K562 (cell line): ENCODE data around the gene CD72. TPM values are rescaled to one million over a fixed set of nuclear protein-coding genes. Genes with fewer than 3 reads are reported as not detected.

Experiments
- ATAC-seq: fragments of 200-7000 bp; cut with Tn5 transposase; 3 replicates; pipeline ENCODE4 v1.9.1; 2020; ENCODE audit warnings: moderate library complexity
- BruUV-seq: library from RNA; stranded (reverse); fragments of 400-500 nt; replicated peaks from 2 replicates; lab custom pipeline; 2021; lab: Mats Ljungman, UMichigan
- CTCF ChIA-PET: fragments of 300-600 bp; formaldehyde crosslinking; extraction: SDS; loops from one replicate; lab custom pipeline; 2021; ENCODE audit warnings: low intra/inter-chr PET ratio; lab: Yijun Ruan, JAX
- POLR2A ChIA-PET: fragments of 300-600, 350-650 bp; sonication (Branson Sonifier 250); formaldehyde crosslinking; extraction: SDS; loops from one replicate; lab custom pipeline; 2021; ENCODE audit warnings: antibody characterized with exemption, inconsistent platforms; lab: Yijun Ruan, JAX
- DNase-seq, 4 experiments: peaks; one replicate each; pipeline versions ENCODE4 v3.0.0 to v3.0.0-alpha.2; 2011 to 2018; ENCODE audit warnings: low spot score in 3 of 4, mixed read lengths in 3 of 4; ENCODE audit errors: extremely low read depth in 1 of 4
- FAIRE-seq: peaks from 2 replicates; lab custom pipeline; 2011; peaks lifted over from hg19 to GRCh38; lab: Jason Lieb, UNC
- H2AFZ ChIP-seq: 2 replicates; pipeline ENCODE4 v1.6.0; 2011; ENCODE audit warnings: low read depth, low read length, control low read depth, inconsistent platforms
- H3K27ac ChIP-seq: fragments of 200-600 bp; 3 replicates; pipeline ENCODE4 v1.8.0; 2011; ENCODE audit warnings: low read depth, mild to moderate bottlenecking, control low read depth, inconsistent platforms, low read length, moderate library complexity, mixed read lengths; ENCODE audit errors: extremely low read depth
- H3K27me3 ChIP-seq, 2 experiments: fragments of 300-600 bp in 1 of 2; 2 replicates in 1 of 2; 3 replicates in 1 of 2; pipeline versions ENCODE4 v1.6.0 to v1.8.0; 2011; ENCODE audit warnings: inconsistent platforms in 2 of 2, low read length in 2 of 2, mild to moderate bottlenecking in 1 of 2, mixed read lengths in 1 of 2, moderate library complexity in 1 of 2; ENCODE audit not compliant: control insufficient read depth in 2 of 2, insufficient read depth in 2 of 2
- H3K36me3 ChIP-seq: fragments of 300-600 bp; 3 replicates; pipeline ENCODE4 v1.8.0; 2011; ENCODE audit warnings: mild to moderate bottlenecking, low read length, inconsistent platforms; ENCODE audit not compliant: control insufficient read depth, insufficient read depth
- H3K4me1 ChIP-seq, 2 experiments: fragments of 200-600 bp in 1 of 2; replicated peaks in 1 of 2; 2 replicates in 1 of 2; 3 replicates in 1 of 2; pipeline versions ENCODE4 v1.5.1 to v1.8.0; 2011; ENCODE audit warnings: inconsistent platforms in 2 of 2, low read length in 2 of 2, mild to moderate bottlenecking in 1 of 2, mixed read lengths in 1 of 2, moderate library complexity in 1 of 2; ENCODE audit not compliant: control insufficient read depth in 2 of 2, insufficient read depth in 2 of 2
- H3K4me2 ChIP-seq: 2 replicates; pipeline ENCODE4 v1.6.1; 2011; ENCODE audit warnings: low read length, control low read depth, inconsistent platforms, mixed read lengths; ENCODE audit not compliant: insufficient read depth
- H3K4me3 ChIP-seq: fragments of 200-600 bp; sonication (generic), shearing (Covaris generic); 2 replicates; pipeline ENCODE4 v1.5.1; 2016; ENCODE audit warnings: control low read depth, inconsistent platforms
- H3K79me2 ChIP-seq: fragments of 200-600 bp; 3 replicates; pipeline ENCODE4 v1.8.0; 2011; ENCODE audit warnings: low read length, inconsistent platforms; ENCODE audit not compliant: control insufficient read depth, insufficient read depth
- H3K9ac ChIP-seq, 2 experiments: 2 replicates each; pipeline versions ENCODE4 v1.6.0 to v1.6.1; 2011; ENCODE audit warnings: low read depth in 2 of 2, low read length in 2 of 2, control low read depth in 1 of 2, inconsistent platforms in 1 of 2, mild to moderate bottlenecking in 1 of 2, mixed read lengths in 1 of 2; ENCODE audit not compliant: insufficient read depth in 1 of 2
- H3K9me1 ChIP-seq: one replicate; pipeline ENCODE4 v1.6.0; 2011; ENCODE audit warnings: inconsistent platforms, mild to moderate bottlenecking, low read length, moderate library complexity; ENCODE audit not compliant: control insufficient read depth, insufficient read depth
- H3K9me3 ChIP-seq: replicated peaks from 2 replicates; pipeline ENCODE4 v1.5.1; 2011; ENCODE audit warnings: low read depth, low read length, inconsistent platforms; ENCODE audit not compliant: control insufficient read depth, insufficient read depth
- H4K20me1 ChIP-seq: replicated peaks from 2 replicates; pipeline ENCODE4 v1.6.1; 2011; ENCODE audit warnings: low read length, inconsistent platforms, mixed read lengths; ENCODE audit not compliant: control insufficient read depth, insufficient read depth
- BRD4 ChIP-seq: fragments of 200-600 bp; sonication (generic); IDR thresholded peaks from 2 replicates; pipeline ENCODE4 v1.6.1; 2017; ENCODE audit warnings: inconsistent platforms
- HNRNPH1 ChIP-seq: fragments of 200-400 bp; formaldehyde crosslinking; optimal IDR thresholded peaks from 2 replicates; pipeline ENCODE3; 2017; ENCODE audit warnings: low read depth, mild to moderate bottlenecking, low read length, moderate library complexity
- SIN3A ChIP-seq, 2 experiments: fragments of 150-350 bp in 1 of 2; IDR thresholded peaks; 2 replicates each; pipeline ENCODE4 v1.6.1; 2011 to 2016; ENCODE audit warnings: borderline replicate concordance in 2 of 2, low read depth in 2 of 2, low read length in 2 of 2, mild to moderate bottlenecking in 2 of 2, moderate library complexity in 2 of 2; ENCODE audit not compliant: control insufficient read depth in 1 of 2
- YY1 ChIP-seq, 3 experiments: IDR thresholded peaks; 2 replicates each; pipeline ENCODE4 v1.6.1; 2011; ENCODE audit warnings: low read length in 2 of 3, mild to moderate bottlenecking in 2 of 3, moderate library complexity in 2 of 3, borderline replicate concordance in 1 of 3, control low read depth in 1 of 3, low read depth in 1 of 3; ENCODE audit not compliant: insufficient read depth in 3 of 3, insufficient replicate concordance in 2 of 3, control insufficient read depth in 1 of 3, insufficient read length in 1 of 3; ENCODE audit errors: extremely low read depth in 1 of 3
- WGBS: fragments of 100-300 bp; shearing (Covaris generic); methylation state at CpG from one replicate; pipeline ENCODE4 v1.1.6; 2016; ENCODE audit warnings: low coverage, mixed read lengths; ENCODE audit not compliant: insufficient coverage; ENCODE audit errors: missing lambda C conversion rate; 5-methylcytosine and 5-hydroxymethylcytosine counted together
- in situ Hi-C: fragments of 300-500 bp; cut with MboI; formaldehyde crosslinking; loops from 4 replicates; pipeline ENCODE4 v1.15.0; 2018; ENCODE audit warnings: inconsistent platforms, mixed read lengths
- intact Hi-C: fragments of 100-400 bp; cut with micrococcal nuclease; formaldehyde crosslinking; loops from 2 replicates; pipeline ENCODE4 v1.14.2; 2022
- polyA plus RNA-seq, 8 experiments: library from polyadenylated mRNA; depleted of rRNA in 4 of 8; stranded (reverse) in 5 of 8; unstranded in 3 of 8; fragments of >200 nt; fragmentation: Nextera tagmentation in 2 of 8; fragmentation: Illumina TruSeq in 1 of 8; extraction: Ambion mirVana in 2 of 8; extraction: Trizol in 1 of 8; gene quantifications; 2 replicates each; pipeline versions ENCODE4 v1.2.1 to v1.2.3, GENCODE V29; 2011 to 2014; ENCODE audit warnings: inconsistent platforms in 1 of 8, missing spikeins in 1 of 8
- total RNA-seq, 7 experiments: library from RNA; depleted of rRNA in 6 of 7; stranded (reverse); fragments of >200 nt in 6 of 7; fragmentation: Illumina TruSeq in 2 of 7; extraction: Trizol in 2 of 7; gene quantifications; 2 replicates each; pipeline versions ENCODE4 v1.2.1 to v1.2.3, GENCODE V29; 2011 to 2021; ENCODE audit warnings: low replicate concordance in 1 of 7

CD72 gene
- total and polyA plus RNA-seq, 9 of the 15 experiments (the other 6 are each of a cell fraction or from before 2014, with no cell fraction given) = 0.11 to 0.78 (median 0.27) TPM; not detected in 1

GRCh38 chr9:35606138-35606504 lies 12.1 kb downstream of the CD72 start:
- peak in 2 of 4 experiments; percentile 17 for DNase-seq
- H4K20me1 ChIP-seq = no peaks in the 10 kb centered on the region
- in situ Hi-C loops = loop anchor here (5.0 kb wide), 1 partner anchor 41 kb away; no protein-coding TSS in a partner anchor
- H3K36me3 ChIP-seq = peaks cover 11% of the 10 kb centered on the region; the same call in 1 of the 3 replicates
- H3K9me1 ChIP-seq = no peaks in the 10 kb centered on the region
- intact Hi-C loops = no loop called here
- CTCF ChIA-PET = no interaction called here
- H3K27me3 ChIP-seq = no peaks in the 10 kb centered on the region
- H3K4me3 ChIP-seq = peak overlapping the region; percentile 58
- no peaks in the 10 kb centered on the region for H3K9me3 ChIP-seq
- BruUV-seq = no TSS peak
- TF ChIP-seq HNRNPH1 = no peak
- TF ChIP-seq YY1 (IDR thresholded peaks at IDR 0.05; ENCODE audit: borderline replicate concordance in 1 of 3, control insufficient read depth in 1 of 3, extremely low read depth in 1 of 3, insufficient read depth in 3 of 3, insufficient read length in 1 of 3, insufficient replicate concordance in 2 of 3, low read depth in 1 of 3, low read length in 2 of 3) = no peak
- TF ChIP-seq SIN3A (IDR thresholded peaks at IDR 0.05; ENCODE audit: borderline replicate concordance in 2 of 2, control insufficient read depth in 1 of 2, low read depth in 2 of 2, low read length in 2 of 2) = peak in 1 of 2 experiments; percentile 17; a peak in 1 of 4 replicates
- no peak for TF ChIP-seq BRD4
- 20% methylated on average over 5 of the region's 5 CpGs for WGBS
- POLR2A ChIA-PET = interaction anchor here (0.7 kb wide), 2 partner anchors 10 to 609 kb away, joined by 3 read pairs; no protein-coding TSS in a partner anchor
- no peak overlapping the region for H3K27ac ChIP-seq
- H3K4me1 ChIP-seq = peaks cover 2 to 21% of the 10 kb centered on the region in 2 experiments; a peak in 3 of 5 replicates
- peak overlapping the region; percentile 51 to 88; a peak in 3 of 4 replicates for H3K9ac ChIP-seq
- 0 out of 3 replicates have a peak, but pooled peaks cover 4% of the 10 kb centered on the region for H3K79me2 ChIP-seq
- no peak overlapping the region for H2AFZ ChIP-seq
- H3K4me2 ChIP-seq = peak overlapping the region; percentile 66
- FAIRE-seq = peak; percentile 26
- no peak for ATAC-seq
